GM21447 (cell line): ENCODE measurements around the gene DNAH1.
"Not testable (repeated sequence)": the region's sequence is repeated elsewhere in the genome, so short reads cannot be mapped to it uniquely, and the experiment has no call there.

ENCODE experiments used
- ATAC-seq: cut with Tn5 transposase; IDR thresholded peaks from one replicate; pipeline ENCODE4 v1.9.1; 2021; ENCODE audit not compliant: unreplicated experiment

Gene DNAH1

GRCh38 chr3:52331091-52331490, 15.0 kb downstream of the DNAH1 start:
- ATAC-seq = no peak

- no peak for ATAC-seq
These were observed 15.8 kb downstream of the DNAH1 start for GRCh38 chr3:52331906-52332305.

GRCh38 chr3:52333869-52334557, 17.9 kb downstream of the DNAH1 start:
- no peak for ATAC-seq

GRCh38 chr3:52338131-52338530, 22.0 kb downstream of the DNAH1 start:
- not testable (repeated sequence) for ATAC-seq

- ATAC-seq = no peak
These were observed 23.5 kb downstream of the DNAH1 start for GRCh38 chr3:52339612-52340011.

- no peak for ATAC-seq
These were observed 25.0 kb downstream of the DNAH1 start for GRCh38 chr3:52341123-52341522.

GRCh38 chr3:52343946-52344600, 28.0 kb downstream of the DNAH1 start:
- ATAC-seq = no peak

GRCh38 chr3:52345521-52346109, 29.5 kb downstream of the DNAH1 start:
- ATAC-seq = no peak

- ATAC-seq = no peak
These were observed 30.8 kb downstream of the DNAH1 start for GRCh38 chr3:52346623-52347530.

- no peak for ATAC-seq
These were observed 31.9 kb downstream of the DNAH1 start for GRCh38 chr3:52347716-52348635.

GRCh38 chr3:52349131-52349530, 33.0 kb downstream of the DNAH1 start:
- ATAC-seq = no peak

- no peak for ATAC-seq
These were observed 33.7 kb downstream of the DNAH1 start for GRCh38 chr3:52349611-52350395.

- ATAC-seq = no peak
These were observed 34.3 kb downstream of the DNAH1 start for GRCh38 chr3:52350416-52350815.

GRCh38 chr3:52350981-52351761, 35.1 kb downstream of the DNAH1 start:
- ATAC-seq = no peak

- ATAC-seq = no peak
These were observed 35.7 kb downstream of the DNAH1 start for GRCh38 chr3:52351762-52352368.

- no peak for ATAC-seq
These were observed 36.4 kb downstream of the DNAH1 start for GRCh38 chr3:52352566-52352965.

- no peak for ATAC-seq
These were observed 37.3 kb downstream of the DNAH1 start for GRCh38 chr3:52353291-52353855.

- no peak for ATAC-seq
These were observed 38.6 kb downstream of the DNAH1 start for GRCh38 chr3:52354676-52355075.
